Measurements from ENCODE around the gene NSUN6.

DNA sequence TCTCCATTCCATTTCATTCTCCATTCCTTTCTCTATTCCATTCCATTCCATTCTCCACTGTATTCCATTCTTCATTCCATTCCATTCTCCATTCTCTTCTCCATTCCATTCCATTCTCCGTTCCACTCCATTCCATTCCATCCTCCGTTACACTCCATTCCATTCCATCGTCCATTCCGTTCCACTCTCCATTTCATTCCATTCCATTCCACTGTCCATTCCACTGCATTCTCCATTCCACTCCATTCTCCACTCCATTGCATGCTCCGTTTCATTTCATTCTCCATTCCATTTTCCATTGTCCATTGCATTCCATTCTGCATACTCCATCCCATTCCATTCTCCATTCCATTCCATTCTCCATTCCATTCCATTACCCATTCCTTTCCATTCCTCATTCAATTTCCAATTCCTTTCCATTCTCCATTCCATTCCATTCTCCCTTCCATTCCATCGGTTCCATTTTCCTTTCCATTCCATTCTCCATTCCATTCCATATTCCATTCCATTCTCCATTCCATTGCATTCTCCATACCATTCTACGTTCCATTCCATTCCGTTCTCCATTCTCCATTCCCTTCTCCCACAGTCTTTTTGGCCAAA, 78.3 kb downstream of the NSUN6 start:
- TF ChIP-seq GATA3 (IDR thresholded peaks at IDR 0.05; ENCODE audit: low read depth, low read length) (no peak), GATA2 (IDR thresholded peaks at IDR 0.05; ENCODE audit: low read depth, low read length) (no peak)
